T-helper 17 cell (primary cell): ENCODE results near the gene RFC3. TPM values are rescaled to one million over a fixed set of nuclear protein-coding genes. Genes with fewer than 3 reads are reported as not detected.
A peak's percentile ranks its signal among the peaks of the same experiment; 100 is the strongest.

Experiments used
- ATAC-seq: fragments of 150-1000 bp; cut with Tn5 transposase; 2 replicates; pipeline ENCODE4 v1.10.0; 2021; ENCODE audit warnings: mild to moderate bottlenecking, moderate library complexity
- DNase-seq, 3 donors: peaks; one replicate each; pipeline versions ENCODE4 v3.0.0 to v3.0.0-alpha.2; 2020 to 2021
- H3K9me3 ChIP-seq: one replicate; pipeline ENCODE4 v1.7.0; 2013; ENCODE audit warnings: low read length, mild to moderate bottlenecking; ENCODE audit not compliant: control insufficient read depth, poor library complexity, severe bottlenecking
- H3K27ac Mint-ChIP-seq: one replicate; pipeline ENCODE4 v1.8.0; 2022; ENCODE audit warnings: mild to moderate bottlenecking, moderate library complexity, mixed read lengths
- H3K27me3 Mint-ChIP-seq: one replicate; pipeline ENCODE4 v1.8.0; 2022; ENCODE audit warnings: mixed read lengths
- H3K36me3 Mint-ChIP-seq: one replicate; pipeline ENCODE4 v1.8.0; 2022; ENCODE audit warnings: low read depth, mixed read lengths
- H3K4me1 Mint-ChIP-seq: one replicate; pipeline ENCODE4 v1.8.0; 2022; ENCODE audit warnings: mild to moderate bottlenecking, mixed read lengths
- H3K4me3 Mint-ChIP-seq: one replicate; pipeline ENCODE4 v1.8.0; 2022; ENCODE audit warnings: mild to moderate bottlenecking, moderate library complexity, mixed read lengths
- total RNA-seq, 4 donors: library from RNA in 2 of 4; stranded (reverse) in 2 of 4; gene quantifications; one replicate each; pipeline ENCODE4 v1.2.3 and lab custom pipeline; 2022 to 2026

RFC3 gene
- total RNA-seq, 2 donors from 2014 or later = 4.6 to 6.2 TPM

- no peaks in the 10 kb centered on the region for H3K27me3 Mint-ChIP-seq
- H3K27ac Mint-ChIP-seq = no peak overlapping the region
- DNase-seq = no peak
Measured at GRCh38 chr13:33827139-33827538, 9.2 kb downstream of the RFC3 start.

GRCh38 chr13:33828431-33829129, 10.6 kb downstream of the RFC3 start:
- Mint-ChIP-seq H3K4me1 (peaks cover 4% of the 10 kb centered on the region), H3K36me3 (peaks cover 8% of the 10 kb centered on the region), H3K27ac (peak overlapping the region; percentile 37), H3K4me3 (no peak overlapping the region), H3K27me3 (no peaks in the 10 kb centered on the region)
- H3K9me3 ChIP-seq = no peaks in the 10 kb centered on the region
- DNase-seq (no peak), ATAC-seq (no peak)

More at GRCh38 chr13:33827139-33827538, 9.2 kb downstream of the RFC3 start:
- no peak for ATAC-seq
- H3K36me3 Mint-ChIP-seq = peaks cover 8% of the 10 kb centered on the region
- no peak overlapping the region for H3K4me3 Mint-ChIP-seq
- no peaks in the 10 kb centered on the region for H3K9me3 ChIP-seq
- peaks cover 4% of the 10 kb centered on the region for H3K4me1 Mint-ChIP-seq

- ATAC-seq = no peak
- no peak for DNase-seq
- H3K9me3 ChIP-seq = no peaks in the 10 kb centered on the region
- H3K27ac Mint-ChIP-seq = no peak overlapping the region
- peaks cover 4% of the 10 kb centered on the region for H3K4me1 Mint-ChIP-seq
- H3K36me3 Mint-ChIP-seq = peaks cover 6% of the 10 kb centered on the region
- H3K27me3 Mint-ChIP-seq = no peaks in the 10 kb centered on the region
- no peak overlapping the region for H3K4me3 Mint-ChIP-seq
Measured at GRCh38 chr13:33832872-33833271, 14.9 kb downstream of the RFC3 start.

- Mint-ChIP-seq H3K27ac (no peak overlapping the region), H3K4me3 (no peak overlapping the region), H3K36me3 (peaks cover 5% of the 10 kb centered on the region), H3K4me1 (peaks cover 3% of the 10 kb centered on the region), H3K27me3 (no peaks in the 10 kb centered on the region)
- no peaks in the 10 kb centered on the region for H3K9me3 ChIP-seq
- DNase-seq = no peak
- ATAC-seq = no peak
Measured at GRCh38 chr13:33838647-33839046, 20.7 kb downstream of the RFC3 start.

GRCh38 chr13:33840402-33840801, 22.5 kb downstream of the RFC3 start:
- Mint-ChIP-seq H3K4me1 (no peaks in the 10 kb centered on the region), H3K27me3 (no peaks in the 10 kb centered on the region), H3K36me3 (peaks cover 2% of the 10 kb centered on the region), H3K27ac (no peak overlapping the region), H3K4me3 (no peak overlapping the region)
- DNase-seq = no peak
- no peaks in the 10 kb centered on the region for H3K9me3 ChIP-seq
- ATAC-seq = no peak

- Mint-ChIP-seq H3K27ac (no peak overlapping the region), H3K4me3 (no peak overlapping the region), H3K27me3 (no peaks in the 10 kb centered on the region), H3K4me1 (no peaks in the 10 kb centered on the region), H3K36me3 (peaks cover 5% of the 10 kb centered on the region)
- no peaks in the 10 kb centered on the region for H3K9me3 ChIP-seq
- DNase-seq (no peak), ATAC-seq (no peak)
Measured at GRCh38 chr13:33842207-33842606, 24.3 kb downstream of the RFC3 start.

- H3K27me3 Mint-ChIP-seq = no peaks in the 10 kb centered on the region
- no peak overlapping the region for H3K4me3 Mint-ChIP-seq
- H3K27ac Mint-ChIP-seq = no peak overlapping the region
- no peaks in the 10 kb centered on the region for H3K4me1 Mint-ChIP-seq
- DNase-seq (no peak), ATAC-seq (no peak)
- H3K36me3 Mint-ChIP-seq = peaks cover 4% of the 10 kb centered on the region
- no peaks in the 10 kb centered on the region for H3K9me3 ChIP-seq
Measured at GRCh38 chr13:33842986-33843385, 25.0 kb downstream of the RFC3 start.

- H3K4me1 Mint-ChIP-seq = no peaks in the 10 kb centered on the region
- no peak for DNase-seq
- H3K27ac Mint-ChIP-seq = no peak overlapping the region
- no peaks in the 10 kb centered on the region for H3K27me3 Mint-ChIP-seq
- H3K4me3 Mint-ChIP-seq = no peak overlapping the region
- peaks cover 8% of the 10 kb centered on the region for H3K36me3 Mint-ChIP-seq
- ATAC-seq = no peak
- H3K9me3 ChIP-seq = no peaks in the 10 kb centered on the region
Measured at GRCh38 chr13:33845572-33846302, 27.8 kb downstream of the RFC3 start.

GRCh38 chr13:33846303-33847062, 28.5 kb downstream of the RFC3 start:
- Mint-ChIP-seq H3K4me1 (no peaks in the 10 kb centered on the region), H3K27ac (no peak overlapping the region), H3K36me3 (peaks cover 8% of the 10 kb centered on the region), H3K27me3 (no peaks in the 10 kb centered on the region), H3K4me3 (no peak overlapping the region)
- ATAC-seq (no peak), DNase-seq (no peak)
- H3K9me3 ChIP-seq = no peaks in the 10 kb centered on the region

GRCh38 chr13:33849211-33849610, 31.3 kb downstream of the RFC3 start:
- H3K4me1 Mint-ChIP-seq = no peaks in the 10 kb centered on the region
- DNase-seq (no peak), ATAC-seq (no peak)
- peaks cover 8% of the 10 kb centered on the region for H3K36me3 Mint-ChIP-seq
- no peaks in the 10 kb centered on the region for H3K27me3 Mint-ChIP-seq
- H3K27ac Mint-ChIP-seq = no peak overlapping the region
- H3K9me3 ChIP-seq = no peaks in the 10 kb centered on the region
- H3K4me3 Mint-ChIP-seq = no peak overlapping the region

- no peak overlapping the region for H3K4me3 Mint-ChIP-seq
- no peaks in the 10 kb centered on the region for H3K9me3 ChIP-seq
- H3K36me3 Mint-ChIP-seq = no peaks in the 10 kb centered on the region
- H3K27me3 Mint-ChIP-seq = no peaks in the 10 kb centered on the region
- no peak for DNase-seq
- H3K4me1 Mint-ChIP-seq = no peaks in the 10 kb centered on the region
- H3K27ac Mint-ChIP-seq = no peak overlapping the region
- no peak for ATAC-seq
Measured at GRCh38 chr13:33855371-33855895, 37.5 kb downstream of the RFC3 start.

GRCh38 chr13:33859691-33860303, 41.8 kb downstream of the RFC3 start:
- DNase-seq (no peak), ATAC-seq (no peak)
- Mint-ChIP-seq H3K4me3 (no peak overlapping the region), H3K4me1 (no peaks in the 10 kb centered on the region), H3K36me3 (no peaks in the 10 kb centered on the region), H3K27ac (no peak overlapping the region), H3K27me3 (no peaks in the 10 kb centered on the region)
- H3K9me3 ChIP-seq = no peaks in the 10 kb centered on the region

- Mint-ChIP-seq H3K4me1 (no peaks in the 10 kb centered on the region), H3K4me3 (no peak overlapping the region), H3K27me3 (no peaks in the 10 kb centered on the region), H3K36me3 (no peaks in the 10 kb centered on the region), H3K27ac (peak overlapping the region; percentile 3)
- no peak for ATAC-seq
- no peak for DNase-seq
- no peaks in the 10 kb centered on the region for H3K9me3 ChIP-seq
Measured at GRCh38 chr13:33860526-33860925, 42.6 kb downstream of the RFC3 start.
